GM19023 (cell line): ENCODE data around the gene GFOD1.
"Not testable (repeated sequence)": the region's sequence is repeated elsewhere in the genome, so short reads cannot be mapped to it uniquely, and the experiment has no call there.

Experiments
- ATAC-seq: cut with Tn5 transposase; IDR thresholded peaks from one replicate; pipeline ENCODE4 v1.9.1; 2021; ENCODE audit warnings: mild to moderate bottlenecking, moderate library complexity; ENCODE audit not compliant: unreplicated experiment

The GFOD1 gene

DNA sequence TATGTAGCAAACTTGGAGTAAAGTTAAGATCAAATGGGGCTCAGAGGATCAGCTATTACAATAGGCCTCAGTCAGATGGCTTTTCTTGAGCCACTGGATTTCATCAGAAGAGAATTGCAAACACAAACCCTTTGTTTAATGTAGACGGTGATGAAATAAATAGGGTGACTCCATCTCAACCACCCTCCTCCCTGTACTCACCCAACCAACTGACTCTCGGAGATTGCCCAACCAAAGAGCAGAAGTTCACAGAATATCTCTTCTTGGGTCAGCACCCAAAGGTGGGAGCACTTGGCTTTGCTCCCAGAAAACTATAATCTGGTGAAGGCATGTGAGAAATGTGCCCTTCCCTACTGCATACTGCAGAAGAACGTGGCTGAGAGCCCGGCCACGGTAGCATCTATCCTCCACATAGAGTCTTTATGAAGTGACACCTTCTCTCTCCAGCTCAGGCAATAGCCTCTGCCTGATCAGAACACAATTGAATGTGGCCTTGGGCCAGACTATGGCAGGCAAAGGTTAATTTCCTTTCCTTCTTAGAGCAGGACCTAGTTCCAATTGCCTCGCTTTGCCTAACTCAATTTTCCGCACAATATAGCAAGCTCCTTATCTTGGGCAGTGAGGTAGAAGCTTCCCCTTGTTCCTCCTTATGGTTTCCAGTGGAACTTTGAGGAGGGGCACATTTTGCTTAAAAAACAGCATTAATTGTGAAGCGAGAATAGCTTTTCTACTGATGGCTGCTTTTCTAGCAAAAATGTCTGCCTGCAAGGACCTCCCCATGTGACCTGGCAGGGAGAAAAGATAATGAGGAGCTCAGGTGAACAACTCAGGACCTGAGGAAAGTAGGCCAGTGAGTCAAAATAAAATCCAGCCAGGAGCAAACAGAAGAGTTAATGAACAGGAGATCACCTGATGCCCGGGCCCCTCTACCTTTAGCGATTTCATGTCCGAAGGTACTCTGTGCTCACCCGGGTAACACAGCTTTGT, 79.4 kb downstream of the GFOD1 start:
- no peak for ATAC-seq

- no peak for ATAC-seq
These were observed 80.1 kb downstream of the GFOD1 start for GRCh38 chr6:13407368-13407708.

- no peak for ATAC-seq
These were observed 80.6 kb downstream of the GFOD1 start for GRCh38 chr6:13406781-13407180.

GRCh38 chr6:13405961-13406477, 81.4 kb downstream of the GFOD1 start:
- ATAC-seq, result no peak

DNA sequence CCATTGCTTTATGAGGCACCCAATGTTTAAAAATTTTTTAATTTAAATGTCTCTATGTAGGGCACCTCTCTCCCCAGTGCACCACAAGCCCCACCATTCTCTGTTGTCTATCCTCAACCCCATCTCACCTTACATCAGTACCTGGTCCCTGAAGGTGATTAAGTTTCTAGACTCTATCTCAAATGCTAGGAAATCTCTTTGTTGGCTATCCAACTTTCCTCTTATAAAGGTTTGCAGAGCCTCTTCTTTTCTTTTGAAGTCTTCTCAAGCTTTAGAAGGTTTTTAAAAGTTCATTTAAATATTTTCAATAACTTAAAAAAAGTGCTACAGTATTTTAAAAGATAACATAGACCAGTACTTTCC, 82.5 kb downstream of the GFOD1 start:
- ATAC-seq, result no peak

DNA sequence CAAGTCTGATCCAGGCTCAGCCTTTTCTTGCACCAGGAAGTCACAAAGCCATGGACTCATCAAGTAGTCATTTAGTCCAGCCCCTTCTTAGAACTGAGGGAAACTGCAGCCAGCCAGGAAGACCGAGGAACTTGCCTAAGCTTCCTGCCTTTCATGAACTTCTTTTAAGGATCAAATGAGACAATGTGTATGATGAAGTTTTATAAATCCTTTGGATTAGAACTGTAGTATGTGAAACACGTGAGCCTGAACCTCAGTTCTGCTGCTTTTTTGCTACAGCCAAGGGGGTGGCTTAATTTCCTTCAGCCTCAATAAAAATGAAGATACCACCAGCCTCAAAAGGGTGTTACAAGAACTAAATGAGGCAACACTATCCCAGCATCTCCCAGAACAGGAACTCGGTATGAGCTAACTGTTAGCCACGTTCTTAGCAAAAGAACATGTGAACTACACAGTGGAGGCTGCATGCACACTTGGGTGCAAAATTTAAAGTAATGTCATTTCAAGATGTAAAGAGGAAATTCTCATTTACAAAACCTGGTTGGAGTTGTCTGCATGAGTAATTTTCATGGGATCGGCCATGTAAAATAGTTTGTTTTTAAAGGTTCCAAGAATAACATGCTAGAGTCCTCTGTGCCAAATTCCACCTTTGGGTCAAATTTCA, 83.0 kb downstream of the GFOD1 start:
- no peak for ATAC-seq

GRCh38 chr6:13402711-13403110, 84.7 kb downstream of the GFOD1 start:
- ATAC-seq, result no peak

GRCh38 chr6:13400772-13401171, 86.6 kb downstream of the GFOD1 start:
- ATAC-seq, result no peak

GRCh38 chr6:13398421-13398994, 88.9 kb downstream of the GFOD1 start:
- no peak for ATAC-seq

GRCh38 chr6:13398069-13398381, 89.4 kb downstream of the GFOD1 start:
- ATAC-seq, result no peak

DNA sequence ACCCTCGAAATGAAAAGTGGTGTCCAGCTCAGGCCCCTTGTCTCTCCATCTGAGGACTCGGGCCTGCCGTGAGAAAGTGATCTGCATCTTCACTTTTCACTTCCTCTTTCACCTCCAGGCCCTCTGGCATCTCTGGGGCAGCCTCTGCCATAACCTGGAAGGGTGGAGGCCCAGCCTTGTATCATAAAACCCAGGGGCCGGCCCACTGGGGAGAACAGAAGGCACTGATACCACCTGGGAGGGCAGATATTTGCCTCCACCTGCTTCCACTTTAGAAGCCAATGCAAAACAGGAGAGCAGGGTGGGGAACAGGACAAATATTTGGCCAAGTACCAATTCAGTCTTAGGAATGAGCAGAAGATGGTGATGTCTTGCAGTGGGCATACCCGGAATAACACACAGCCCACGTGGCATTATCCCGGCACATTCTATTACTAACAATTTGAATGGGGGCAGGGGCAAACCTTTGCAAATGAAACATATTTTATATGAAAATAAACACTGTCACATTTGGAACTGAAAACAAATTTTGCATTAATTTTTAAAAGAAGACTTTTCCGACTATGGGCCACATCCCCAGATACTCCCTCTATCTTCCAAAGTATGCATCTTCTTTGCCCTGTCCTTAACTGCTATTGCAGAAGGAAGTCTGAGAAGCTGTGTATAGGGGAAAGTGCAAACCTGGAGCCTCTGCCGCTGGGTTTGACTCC, 89.9 kb downstream of the GFOD1 start:
- ATAC-seq, result peak; percentile 69

- ATAC-seq, result no peak
These were observed 91.1 kb downstream of the GFOD1 start for GRCh38 chr6:13396241-13396792.

DNA sequence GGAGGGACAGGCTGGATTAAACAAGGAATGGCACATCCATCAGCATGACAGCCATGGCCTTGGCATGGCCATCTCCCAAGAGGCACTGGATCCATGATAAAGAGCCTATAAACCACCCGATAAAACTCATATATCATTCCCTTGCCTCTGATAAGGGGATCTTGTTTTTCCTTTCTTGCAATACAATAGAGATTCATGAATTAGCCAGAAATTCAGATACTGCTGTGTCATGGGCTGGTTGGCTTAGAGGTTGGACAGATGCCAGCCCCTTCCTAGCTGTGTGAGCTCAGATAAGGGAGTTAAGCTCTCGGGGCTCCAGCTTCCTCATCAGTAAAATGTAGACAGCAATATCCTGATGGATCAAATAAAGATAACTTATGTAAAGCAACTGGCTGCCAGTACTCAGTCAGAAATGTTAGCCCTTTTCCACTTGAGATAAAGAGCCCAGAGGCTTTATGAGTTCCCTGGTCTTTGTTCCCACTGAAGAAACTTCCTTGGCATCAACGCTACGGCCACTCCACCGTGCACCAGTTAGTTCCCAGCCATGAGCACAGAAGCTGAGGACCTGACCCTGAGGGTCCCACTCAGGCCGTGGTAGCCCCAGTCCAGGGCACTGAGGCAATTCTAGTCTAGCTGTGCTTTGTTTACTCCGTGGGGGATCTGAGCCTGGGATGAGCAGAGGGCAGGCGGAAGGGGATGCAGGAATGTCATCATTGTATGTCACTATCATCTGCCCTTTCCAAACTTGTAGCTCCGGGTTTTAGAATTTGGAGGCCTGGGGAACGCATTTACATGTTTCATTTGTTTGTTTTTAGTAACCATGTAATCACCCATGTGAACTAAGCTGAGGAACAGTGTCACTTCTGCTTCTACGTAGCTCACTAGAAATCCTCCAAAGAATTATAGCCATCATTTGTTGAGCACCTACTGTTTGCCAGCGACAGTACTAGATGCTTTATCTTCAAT, 91.8 kb downstream of the GFOD1 start:
- no peak for ATAC-seq

DNA sequence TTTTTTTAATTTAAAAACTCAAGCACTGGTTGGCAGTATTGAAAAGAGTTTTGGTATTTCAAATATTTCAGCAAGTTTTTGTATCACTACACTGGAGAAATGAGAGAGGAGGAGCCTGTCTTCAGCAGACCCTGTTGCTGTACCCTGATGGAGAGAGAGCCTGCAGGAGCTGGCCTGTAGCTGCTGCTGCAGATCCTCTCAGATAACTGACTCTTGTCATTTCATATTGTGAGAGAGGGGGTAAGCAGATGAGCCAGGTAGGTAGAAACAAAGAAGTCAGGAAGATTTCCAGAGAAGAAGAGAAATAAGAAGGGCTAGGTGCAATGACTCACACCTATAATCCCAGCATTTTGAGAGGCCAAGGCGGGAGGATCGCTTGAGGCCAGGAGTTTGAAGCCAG, 94.9 kb downstream of the GFOD1 start:
- no peak for ATAC-seq

- ATAC-seq, result no peak
These were observed 95.9 kb downstream of the GFOD1 start for GRCh38 chr6:13391537-13391936.

- no peak for ATAC-seq
These were observed 96.7 kb downstream of the GFOD1 start for GRCh38 chr6:13390658-13391057.

- not testable (repeated sequence) for ATAC-seq
These were observed 98.2 kb downstream of the GFOD1 start for GRCh38 chr6:13389237-13389636.

DNA sequence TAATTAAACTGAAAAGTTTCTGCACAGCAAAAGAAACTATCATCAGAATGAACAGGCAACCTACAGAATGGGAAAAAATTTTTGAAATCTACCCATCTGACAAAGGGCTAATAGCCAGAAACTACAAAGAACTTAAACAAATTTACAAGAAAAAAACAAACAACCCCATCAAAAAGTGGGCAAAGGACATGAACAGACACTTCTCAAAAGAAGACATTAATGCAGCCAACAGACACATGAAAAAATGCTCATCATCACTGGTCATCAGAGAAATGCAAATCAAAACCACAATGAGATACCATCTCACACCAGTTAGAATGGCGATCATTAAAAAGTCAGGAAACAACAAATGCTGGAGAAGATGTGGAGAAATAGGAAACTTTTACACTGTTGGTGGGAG, 98.6 kb downstream of the GFOD1 start:
- not testable (repeated sequence) for ATAC-seq

DNA sequence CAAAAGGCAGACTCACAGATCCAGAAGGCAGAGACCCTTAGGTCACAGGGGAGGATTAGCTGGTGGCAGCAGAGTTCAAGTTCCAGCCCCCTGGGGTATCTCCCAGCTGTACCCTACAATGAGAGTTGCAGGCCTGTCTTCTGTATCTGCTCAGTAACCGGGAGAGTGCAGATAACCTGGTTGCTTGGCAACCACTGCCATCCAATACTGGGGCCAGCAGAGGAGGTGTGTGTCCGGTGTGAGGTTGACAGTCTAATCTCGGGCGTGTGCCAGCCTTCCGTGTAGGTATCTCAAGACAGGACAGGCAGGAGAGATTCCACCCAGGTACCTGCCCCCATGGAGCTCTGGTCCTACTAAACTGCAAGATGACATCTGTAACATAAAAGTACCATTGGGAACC, 102.4 kb downstream of the GFOD1 start:
- ATAC-seq, result no peak

GRCh38 chr6:13384506-13384905, 102.9 kb downstream of the GFOD1 start:
- ATAC-seq, result no peak
